ENCODE measurements around the gene MERTK. TPM values are rescaled to one million over a fixed set of nuclear protein-coding genes. Genes with fewer than 3 reads are reported as not detected.

The MERTK gene
- total RNA-seq, 1 experiment from 2014 or later = 2.5 TPM

- Histone ChIP-seq H3K36me3 (ENCODE audit: low read depth, low read length) (no peaks in the 10 kb centered on the region), H3K79me2 (ENCODE audit: low read length) (no peaks in the 10 kb centered on the region), H3K9me2 (replicated peaks; ENCODE audit: low read length) (no peaks in the 10 kb centered on the region), H3F3A (ENCODE audit: low read length, unreplicated experiment) (no peaks in the 10 kb centered on the region), H3K4me2 (ENCODE audit: low read length) (peak overlapping the region; percentile 66), H3K9me3 (ENCODE audit: low read length) (no peaks in the 10 kb centered on the region), H3K27ac (ENCODE audit: low read length) (peak overlapping the region; percentile 74), H4K20me1 (ENCODE audit: low read length) (no peaks in the 10 kb centered on the region), H3K4me1 (ENCODE audit: insufficient read depth, low read length) (peaks cover 22% of the 10 kb centered on the region), H3K9ac (ENCODE audit: low read length) (no peak overlapping the region), H2AFZ (ENCODE audit: low read length) (no peak overlapping the region), H3K4me3 (ENCODE audit: low read length) (no peak overlapping the region), H3K27me3 (ENCODE audit: low read length) (no peaks in the 10 kb centered on the region)
- intact Hi-C loops (cut with micrococcal nuclease) = loop anchor here (1.0 kb wide), 2 partner anchors 44 to 103 kb away; no protein-coding TSS in a partner anchor
- ChIA-PET CTCF (interaction anchor here (1.0 kb wide), 1 partner anchor 45 kb away, joined by 3 read pairs; no protein-coding TSS in a partner anchor), POLR2A (ENCODE audit: unreplicated experiment) (interaction anchor here (0.6 kb wide), 1 partner anchor 1846 kb away, joined by 4 read pairs; no protein-coding TSS in a partner anchor)
- TF ChIP-seq CTCF (conservative IDR thresholded peaks at IDR 0.05; ENCODE audit: low read depth, low read length) = no peak
- no peak for TF ChIP-seq EZH2phosphoT487 (IDR thresholded peaks at IDR 0.05; ENCODE audit: borderline replicate concordance, low read length)
- no peak for TF ChIP-seq EZH2 (IDR thresholded peaks at IDR 0.05; ENCODE audit: low read length, unreplicated experiment)
- BruUV-seq (replicated peaks) = no TSS peak
- ATAC-seq = no peak
- no peak for DNase-seq
Observed at GRCh38 chr2:111945444-111946293, 47.3 kb downstream of the MERTK start.

GRCh38 chr2:111946294-111947114 is 48.1 kb downstream of the MERTK start:
- Histone ChIP-seq H3K9me3 (ENCODE audit: low read length) (no peaks in the 10 kb centered on the region), H3K9ac (ENCODE audit: low read length) (no peak overlapping the region), H2AFZ (ENCODE audit: low read length) (no peak overlapping the region), H3F3A (ENCODE audit: low read length, unreplicated experiment) (no peaks in the 10 kb centered on the region), H3K27me3 (ENCODE audit: low read length) (no peaks in the 10 kb centered on the region), H4K20me1 (ENCODE audit: low read length) (no peaks in the 10 kb centered on the region), H3K27ac (ENCODE audit: low read length) (peak overlapping the region; percentile 74), H3K9me2 (replicated peaks; ENCODE audit: low read length) (no peaks in the 10 kb centered on the region), H3K36me3 (ENCODE audit: low read depth, low read length) (no peaks in the 10 kb centered on the region), H3K4me3 (ENCODE audit: low read length) (peak overlapping the region; percentile 15; the same call in 1 of the 2 replicates), H3K4me2 (ENCODE audit: low read length) (peak overlapping the region; percentile 66), H3K4me1 (ENCODE audit: insufficient read depth, low read length) (peaks cover 22% of the 10 kb centered on the region), H3K79me2 (ENCODE audit: low read length) (no peaks in the 10 kb centered on the region)
- CTCF ChIA-PET = interaction anchor here (1.0 kb wide), 1 partner anchor 45 kb away, joined by 3 read pairs; no protein-coding TSS in a partner anchor
- peak; percentile 96 for ATAC-seq
- peak; percentile 99 for DNase-seq
- POLR2A ChIA-PET (ENCODE audit: unreplicated experiment) = interaction anchor here (0.6 kb wide), 1 partner anchor 1845 kb away, joined by 4 read pairs; no protein-coding TSS in a partner anchor
- BruUV-seq (replicated peaks) = no TSS peak
- TF ChIP-seq CTCF (conservative IDR thresholded peaks at IDR 0.05; ENCODE audit: low read depth, low read length) (no peak), EZH2 (IDR thresholded peaks at IDR 0.05; ENCODE audit: low read length, unreplicated experiment) (no peak), EZH2phosphoT487 (IDR thresholded peaks at IDR 0.05; ENCODE audit: borderline replicate concordance, low read length) (no peak)
- intact Hi-C loops (cut with micrococcal nuclease) = loop anchor here (1.0 kb wide), 2 partner anchors 45 to 102 kb away; no protein-coding TSS in a partner anchor
